Neural crest cell (in vitro differentiated cells): ENCODE data around the gene GMIP. TPM values are rescaled to one million over a fixed set of nuclear protein-coding genes. Genes with fewer than 3 reads are reported as not detected.
A peak's percentile ranks its signal among the peaks of the same experiment; 100 is the strongest.

ENCODE experiments used
- DNase-seq: peaks from one replicate; pipeline ENCODE4 v3.0.0; 2021; ENCODE audit warnings: low read depth, mixed read lengths, low spot score
- H3K27ac Mint-ChIP-seq: one replicate; pipeline ENCODE4 v1.8.0; 2021; ENCODE audit warnings: mild to moderate bottlenecking, mixed read lengths; ENCODE audit not compliant: unreplicated experiment
- H3K27me3 Mint-ChIP-seq: 2 replicates; pipeline ENCODE4 v1.8.0; 2021; ENCODE audit warnings: low read depth, mild to moderate bottlenecking, mixed read lengths
- H3K36me3 Mint-ChIP-seq: 2 replicates; pipeline ENCODE4 v1.8.0; 2021; ENCODE audit warnings: low read depth, mild to moderate bottlenecking, mixed read lengths
- H3K4me1 Mint-ChIP-seq: 2 replicates; pipeline ENCODE4 v1.8.0; 2021; ENCODE audit warnings: mixed read lengths
- H3K4me3 Mint-ChIP-seq: one replicate; pipeline ENCODE4 v1.8.0; 2021; ENCODE audit warnings: mild to moderate bottlenecking, mixed read lengths
- H3K9me3 Mint-ChIP-seq: 2 replicates; pipeline ENCODE4 v1.8.0; 2021; ENCODE audit warnings: mixed read lengths
- CTCF ChIP-seq: fragments of 200-600 bp; sonication (generic); conservative IDR thresholded peaks from 2 replicates; pipeline ENCODE4 v1.5.0; 2021; ENCODE audit warnings: antibody characterized with exemption, mild to moderate bottlenecking
- total RNA-seq: library from RNA; stranded (reverse); gene quantifications from 2 replicates; pipeline ENCODE4 v1.2.1, GENCODE V29; 2021

Gene GMIP
- total RNA-seq, 1 donor from 2014 or later = 25.1 TPM

- Mint-ChIP-seq H3K27me3 (no peaks in the 10 kb centered on the region), H3K4me3 (no peak overlapping the region), H3K27ac (no peak overlapping the region), H3K4me1 (peaks cover 7% of the 10 kb centered on the region), H3K9me3 (no peaks in the 10 kb centered on the region), H3K36me3 (no peaks in the 10 kb centered on the region)
- no peak for TF ChIP-seq CTCF
- no peak for DNase-seq
Measured at GRCh38 chr19:19588546-19588945, 54.9 kb downstream of the GMIP start.

GRCh38 chr19:19587771-19588170 is 55.7 kb downstream of the GMIP start:
- H3K4me3 Mint-ChIP-seq = no peak overlapping the region
- no peaks in the 10 kb centered on the region for H3K36me3 Mint-ChIP-seq
- peaks cover 8% of the 10 kb centered on the region for H3K4me1 Mint-ChIP-seq
- H3K27ac Mint-ChIP-seq = no peak overlapping the region
- no peak for DNase-seq
- H3K9me3 Mint-ChIP-seq = no peaks in the 10 kb centered on the region
- no peak for TF ChIP-seq CTCF
- no peaks in the 10 kb centered on the region for H3K27me3 Mint-ChIP-seq

- no peak overlapping the region for H3K27ac Mint-ChIP-seq
- TF ChIP-seq CTCF = no peak
- no peak for DNase-seq
- H3K4me1 Mint-ChIP-seq = peaks cover 8% of the 10 kb centered on the region
- no peaks in the 10 kb centered on the region for H3K27me3 Mint-ChIP-seq
- H3K36me3 Mint-ChIP-seq = no peaks in the 10 kb centered on the region
- no peaks in the 10 kb centered on the region for H3K9me3 Mint-ChIP-seq
- no peak overlapping the region for H3K4me3 Mint-ChIP-seq
Measured at GRCh38 chr19:19584356-19584755, 59.1 kb downstream of the GMIP start.

- H3K36me3 Mint-ChIP-seq = no peaks in the 10 kb centered on the region
- TF ChIP-seq CTCF = no peak
- no peaks in the 10 kb centered on the region for H3K27me3 Mint-ChIP-seq
- H3K4me1 Mint-ChIP-seq = peaks cover 8% of the 10 kb centered on the region
- no peaks in the 10 kb centered on the region for H3K9me3 Mint-ChIP-seq
- no peak overlapping the region for H3K4me3 Mint-ChIP-seq
- H3K27ac Mint-ChIP-seq = peak overlapping the region; percentile 19
- no peak for DNase-seq
Measured at GRCh38 chr19:19582471-19582870, 61.0 kb downstream of the GMIP start.

- no peaks in the 10 kb centered on the region for H3K36me3 Mint-ChIP-seq
Measured at GRCh38 chr19:19581391-19581790, 62.1 kb downstream of the GMIP start.

More at GRCh38 chr19:19581391-19581790, 62.1 kb downstream of the GMIP start:
- no peaks in the 10 kb centered on the region for H3K27me3 Mint-ChIP-seq
- H3K4me1 Mint-ChIP-seq = peaks cover 8% of the 10 kb centered on the region
- H3K4me3 Mint-ChIP-seq = no peak overlapping the region
- DNase-seq = no peak
- no peak for TF ChIP-seq CTCF
- no peak overlapping the region for H3K27ac Mint-ChIP-seq
- H3K9me3 Mint-ChIP-seq = no peaks in the 10 kb centered on the region
